Mammary microvascular endothelial cell (primary cell): Measurements from ENCODE around the gene SCN5A. TPM values are rescaled to one million over a fixed set of nuclear protein-coding genes. Genes with fewer than 3 reads are reported as not detected.

Experiments used
- total RNA-seq: library from RNA; depleted of rRNA; stranded (reverse); fragments of >200 nt; gene quantifications from 2 replicates; pipeline ENCODE4 v1.2.3, GENCODE V29; 2015

SCN5A gene
- total RNA-seq, result 5.5 and 8.4 TPM in 2 replicates

DNA sequence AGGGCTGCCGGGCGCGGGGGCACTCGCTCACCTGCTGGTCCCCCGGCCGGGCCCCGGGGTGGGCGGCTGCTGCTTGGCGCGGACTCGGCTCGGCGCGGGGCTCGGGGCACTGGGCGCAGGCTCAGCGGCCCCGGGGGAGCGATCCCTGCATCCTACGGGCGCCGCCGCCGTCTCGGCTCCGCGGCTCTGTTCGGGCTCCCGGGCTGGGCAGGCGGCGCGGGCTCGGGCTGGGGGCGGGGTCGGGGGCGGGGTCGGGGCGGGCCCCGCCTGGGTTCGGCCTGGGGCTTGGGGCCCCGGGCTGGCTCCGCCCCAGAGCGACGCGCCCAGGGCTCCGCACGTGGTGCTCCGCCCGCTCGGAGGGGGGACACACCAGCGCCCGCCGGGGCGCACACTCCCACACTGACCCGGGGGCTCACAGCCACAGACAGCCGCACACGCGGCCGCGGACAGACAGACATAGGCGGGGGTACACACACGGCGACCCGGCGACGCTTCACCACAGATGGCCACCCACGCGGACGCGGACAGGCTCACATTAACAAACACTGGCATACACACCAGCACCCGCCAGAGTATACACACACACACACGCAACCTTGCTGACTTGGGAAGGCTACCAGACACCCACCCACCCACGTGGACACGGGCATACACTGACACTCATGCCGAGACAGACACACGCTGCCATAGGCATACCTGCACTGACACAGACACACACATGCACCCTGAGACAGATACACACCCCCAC is at the start of gene SCN5A:
SCN5A (minus strand) TSS at position 188 of the 748 bp plus-strand sequence. CDS start 16,380 bp downstream, outside the sequence.

Other genes starting within 250 kb of the SCN5A start
- gene ACVR2B, start 195.8 kb downstream of the SCN5A start, total RNA-seq, result 1.1 and 1.4 TPM in 2 replicates
- 8.7 and 15.9 TPM in 2 replicates for gene EXOG, start 153.3 kb downstream of the SCN5A start, total RNA-seq
- gene SCN10A, start 166.5 kb upstream of the SCN5A start, total RNA-seq, result 0.07 and 0.10 TPM in 2 replicates